VCaP (cell line): Measurements from ENCODE around the gene CORO2A.
"Not testable (repeated sequence)": the region's sequence is repeated elsewhere in the genome, so short reads cannot be mapped to it uniquely, and the experiment has no call there.

Experiments used
- H3K27ac ChIP-seq: fragments of 450-650 bp; 2 replicates; pipeline ENCODE4 v1.5.1; 2017
- CTCF ChIP-seq: fragments of 450-650 bp; conservative IDR thresholded peaks from 2 replicates; pipeline ENCODE4 v1.5.1; 2017; ENCODE audit warnings: mild to moderate bottlenecking, moderate library complexity

CORO2A gene

GRCh38 chr9:98097836-98098235 lies 94.6 kb downstream of the CORO2A start:
- peak overlapping the region; percentile 93 for H3K27ac ChIP-seq
- no peak for TF ChIP-seq CTCF

- no peak for TF ChIP-seq CTCF
- H3K27ac ChIP-seq: peak overlapping the region; percentile 93; the same call in 1 of the 2 replicates
These were observed 96.3 kb downstream of the CORO2A start for GRCh38 chr9:98096091-98096490.

- no peak for TF ChIP-seq CTCF
- H3K27ac ChIP-seq: peak overlapping the region; percentile 9; the same call in 1 of the 2 replicates
These were observed 97.0 kb downstream of the CORO2A start for GRCh38 chr9:98095401-98095800.

- TF ChIP-seq CTCF: no peak
- peak overlapping the region; percentile 9; the same call in 1 of the 2 replicates for H3K27ac ChIP-seq
These were observed 97.6 kb downstream of the CORO2A start for GRCh38 chr9:98094851-98095250.

- no peak overlapping the region; the same call in 1 of the 2 replicates for H3K27ac ChIP-seq
- TF ChIP-seq CTCF: no peak
These were observed 98.1 kb downstream of the CORO2A start for GRCh38 chr9:98094316-98094715.

GRCh38 chr9:98092613-98092931 lies 99.9 kb downstream of the CORO2A start:
- no peak overlapping the region for H3K27ac ChIP-seq
- no peak for TF ChIP-seq CTCF

- no peak for TF ChIP-seq CTCF
- H3K27ac ChIP-seq: no peak overlapping the region
These were observed 100.5 kb downstream of the CORO2A start for GRCh38 chr9:98091735-98092612.

GRCh38 chr9:98090674-98091073 lies 101.8 kb downstream of the CORO2A start:
- H3K27ac ChIP-seq: not testable (repeated sequence)
